Dedifferentiated amniotic fluid mesenchymal stem cell (primary cell): ENCODE measurements around the gene BBOF1.

Experiments
- DNase-seq: peaks from one replicate; pipeline ENCODE4 v3.0.0-alpha.2; 2016; ENCODE audit errors: extremely low spot score

BBOF1 gene

DNA sequence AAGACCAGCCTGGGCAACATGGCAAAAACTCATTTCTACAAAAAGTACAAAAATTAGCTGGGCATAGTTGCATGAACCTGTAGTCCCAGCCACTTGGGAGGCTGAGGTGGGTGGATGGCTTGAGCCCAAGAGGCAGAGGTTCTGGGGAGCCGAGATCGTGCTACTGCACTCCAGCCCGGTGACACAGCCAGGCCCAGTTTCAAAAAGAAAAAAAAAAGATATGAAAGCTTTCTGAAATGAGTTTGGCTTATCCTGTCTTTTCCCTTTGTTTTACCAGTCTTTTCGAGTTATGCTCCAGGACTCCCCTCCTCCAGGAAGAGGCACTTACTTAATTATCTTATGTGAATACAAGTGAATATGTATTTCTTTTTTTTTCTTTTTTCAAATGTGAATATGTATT lies 3.2 kb downstream of the BBOF1 start:
- no peak for DNase-seq

DNA sequence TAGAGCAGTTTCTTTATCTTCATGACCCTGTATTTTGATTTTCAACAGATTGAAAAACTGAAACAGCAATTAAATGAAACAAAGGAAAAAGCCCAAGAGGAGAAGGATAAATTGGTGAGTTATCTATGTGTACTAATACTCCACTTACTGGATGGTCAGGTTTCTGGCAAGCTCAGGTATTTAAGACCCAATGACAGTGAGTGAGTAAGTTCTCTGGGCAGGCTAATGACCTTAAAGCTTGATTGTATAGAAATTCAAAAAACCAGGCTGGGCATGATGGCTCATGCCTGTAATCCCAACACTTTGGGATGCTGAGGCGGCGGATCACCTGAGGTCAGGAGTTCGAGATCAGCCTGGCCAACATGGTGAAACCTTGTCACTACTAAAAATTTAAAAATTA lies 10.0 kb downstream of the BBOF1 start:
- DNase-seq = no peak

DNA sequence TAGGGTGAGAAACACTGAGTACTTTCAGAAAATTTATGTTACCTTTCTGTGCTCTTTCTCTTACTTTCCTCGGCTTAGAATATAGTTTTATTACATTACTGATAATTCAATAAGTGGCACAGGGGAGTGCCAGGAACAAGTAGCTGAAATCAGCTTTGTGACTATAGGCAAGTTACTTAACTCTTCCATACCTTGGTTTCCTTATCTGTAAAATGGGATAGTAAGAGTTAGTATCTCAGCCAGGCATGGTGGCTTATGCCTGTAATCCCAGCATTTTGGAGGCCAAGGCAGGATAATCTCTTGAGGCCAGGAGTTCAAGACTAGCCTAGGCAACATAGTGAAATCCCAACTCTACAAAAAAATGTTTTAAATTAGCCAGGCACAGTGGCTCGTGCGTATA lies 15.4 kb downstream of the BBOF1 start:
- no peak for DNase-seq

DNA sequence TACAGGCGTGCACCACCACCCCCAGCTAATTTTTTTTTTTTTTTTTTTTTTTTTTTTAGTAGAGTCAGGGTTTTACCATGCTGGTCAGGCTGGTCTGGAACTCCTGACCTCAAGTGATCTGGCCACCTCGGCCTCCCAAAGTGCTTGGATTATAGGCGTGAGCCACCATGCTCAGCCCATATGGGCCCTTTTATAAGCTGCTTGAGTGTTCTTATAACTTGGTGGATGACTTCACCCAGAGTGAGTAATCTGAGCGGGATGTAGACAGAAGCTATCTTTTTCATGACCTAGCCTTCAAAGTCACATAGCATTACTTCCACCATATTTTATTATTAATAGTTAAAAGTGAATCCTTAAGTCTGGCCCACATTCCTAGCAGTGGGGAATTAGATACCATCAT lies 16.4 kb downstream of the BBOF1 start:
- no peak for DNase-seq

DNA sequence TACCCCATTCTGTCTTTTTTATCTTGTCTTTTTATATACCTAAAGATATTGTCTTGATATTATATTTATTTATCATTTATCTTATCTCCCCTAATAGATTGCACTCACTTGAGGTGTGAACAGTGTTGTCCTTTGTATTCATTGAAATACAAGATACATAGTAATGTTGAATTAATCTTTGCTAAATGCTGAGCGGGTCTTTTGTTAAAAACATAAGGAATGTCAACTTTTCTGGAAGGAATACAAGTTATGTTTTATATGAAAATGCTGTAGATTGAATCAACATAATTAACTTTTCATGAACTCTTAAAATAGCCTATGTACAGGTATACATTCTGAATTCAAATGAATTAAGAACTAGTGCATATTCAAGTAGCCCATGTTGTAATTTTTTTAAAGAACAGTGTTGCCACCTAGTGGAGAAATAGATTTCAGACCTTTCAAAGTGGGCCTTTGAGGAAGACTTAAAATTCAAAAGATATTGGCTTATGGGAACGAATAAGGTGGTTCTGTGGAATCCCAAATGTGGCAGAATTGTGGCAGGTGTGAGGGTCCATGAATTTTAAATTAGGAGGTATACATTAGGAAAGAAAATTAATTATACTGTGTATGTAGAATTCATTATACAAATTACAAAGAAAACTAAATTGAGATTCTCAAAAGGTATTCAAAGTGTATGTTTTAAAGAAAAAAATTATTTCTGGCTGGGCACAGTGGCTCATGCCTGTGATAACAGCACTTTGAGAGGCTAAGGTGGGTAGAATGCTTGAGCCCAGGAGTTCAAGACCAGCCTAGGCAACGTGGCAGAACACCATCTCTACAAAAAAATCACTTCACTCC lies 19.1 kb downstream of the BBOF1 start:
- DNase-seq = peak; percentile 72

DNA sequence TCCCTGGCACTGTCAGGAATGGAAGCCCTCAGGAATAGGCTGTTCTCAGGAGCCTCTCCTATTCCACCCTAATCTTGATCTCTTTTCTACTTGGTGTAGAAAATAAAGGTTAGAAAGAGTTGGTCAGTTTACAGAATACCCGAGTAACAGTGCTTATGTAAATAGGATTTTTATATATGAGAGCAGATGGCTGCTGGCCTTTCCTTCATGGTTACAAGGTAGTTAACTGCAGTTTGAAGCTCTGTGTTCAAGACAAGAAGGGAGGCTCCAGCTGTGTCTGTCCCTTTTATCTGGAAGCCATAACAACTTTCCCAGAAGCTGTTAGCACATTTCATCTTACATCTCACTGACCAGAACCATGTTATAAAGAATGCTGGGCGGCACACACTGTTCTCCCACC lies 23.1 kb downstream of the BBOF1 start:
- no peak for DNase-seq

DNA sequence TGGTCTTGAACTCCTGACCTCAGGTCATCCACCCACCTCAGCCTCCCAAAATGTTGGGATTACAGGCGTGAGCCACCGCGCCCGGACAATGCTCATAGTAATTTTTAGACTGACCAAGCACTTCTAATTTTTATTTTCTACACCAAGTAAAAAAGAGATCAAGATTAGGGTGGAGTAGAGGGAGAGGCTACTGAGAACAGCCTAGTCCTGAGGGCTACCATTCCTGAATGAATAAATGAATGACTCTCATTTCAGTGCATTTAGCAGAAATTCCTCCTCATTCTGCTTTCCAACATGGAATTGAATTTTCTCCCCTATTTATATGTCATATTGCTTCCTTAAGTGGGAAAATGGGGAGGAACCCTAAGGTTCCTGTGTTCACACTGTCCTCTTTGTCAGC lies 26.4 kb downstream of the BBOF1 start:
- no peak for DNase-seq

DNA sequence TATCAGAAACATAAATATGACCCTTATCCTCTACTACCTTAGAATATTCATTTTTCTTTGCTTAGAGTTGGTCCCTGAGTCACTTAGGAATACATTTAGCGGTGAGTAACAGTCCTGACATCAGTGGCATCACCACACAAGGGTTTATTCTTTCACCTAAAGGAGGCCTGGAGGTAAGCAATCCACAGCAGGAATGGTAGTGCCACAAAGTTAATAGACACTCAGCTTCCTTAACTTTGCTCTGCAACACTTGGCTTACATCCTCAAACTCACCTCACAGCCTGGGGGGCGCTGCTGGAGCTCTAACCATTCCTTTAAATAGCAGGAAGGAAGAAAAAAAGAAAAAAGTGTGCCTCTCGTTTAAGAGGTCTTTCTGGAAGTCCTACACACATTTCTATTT lies 29.1 kb downstream of the BBOF1 start:
- DNase-seq = no peak

DNA sequence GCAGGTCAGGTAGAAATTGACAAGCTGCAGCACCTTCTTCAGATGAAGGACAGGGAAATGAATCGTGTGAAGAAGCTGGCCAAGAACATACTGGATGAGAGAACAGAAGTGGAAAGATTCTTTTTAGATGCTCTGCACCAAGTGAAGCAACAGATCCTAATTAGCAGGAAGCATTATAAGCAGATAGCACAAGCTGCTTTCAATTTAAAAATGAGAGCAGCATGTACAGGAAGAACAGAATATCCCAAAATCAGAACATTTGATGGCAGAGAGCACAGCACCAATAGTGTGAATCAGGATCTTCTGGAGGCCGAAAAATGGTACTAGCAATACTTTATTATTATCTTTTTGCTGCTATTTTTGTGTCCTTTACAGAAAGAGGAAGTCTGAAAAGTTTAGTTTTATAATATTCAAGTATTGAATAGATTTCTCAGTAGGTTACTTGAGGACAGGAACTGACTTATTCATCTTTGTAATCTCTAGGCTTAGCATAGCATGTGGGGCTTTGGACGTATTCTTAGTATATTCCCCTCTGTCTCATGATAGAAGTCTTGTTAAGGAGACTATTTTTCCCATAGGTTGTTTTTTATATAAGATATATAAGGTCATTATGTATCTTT lies 30.8 kb downstream of the BBOF1 start:
- DNase-seq = no peak

DNA sequence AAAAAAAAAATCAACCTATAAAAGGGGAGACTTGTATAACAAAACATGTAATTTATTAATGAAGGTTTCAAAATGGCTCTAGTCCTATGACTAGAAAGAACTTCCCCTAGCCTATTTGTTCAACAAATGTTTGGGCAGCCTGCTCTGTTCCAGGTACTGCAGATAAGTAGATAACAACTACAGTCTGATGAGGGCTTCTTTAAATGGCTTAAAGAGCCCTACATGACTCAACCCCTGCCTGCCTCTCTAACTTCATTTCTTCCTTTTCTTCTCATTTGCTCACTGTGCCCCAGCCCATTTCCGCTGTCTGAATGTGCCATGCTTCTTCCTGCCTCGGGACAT lies 43.6 kb downstream of the BBOF1 start:
- DNase-seq = no peak

DNA sequence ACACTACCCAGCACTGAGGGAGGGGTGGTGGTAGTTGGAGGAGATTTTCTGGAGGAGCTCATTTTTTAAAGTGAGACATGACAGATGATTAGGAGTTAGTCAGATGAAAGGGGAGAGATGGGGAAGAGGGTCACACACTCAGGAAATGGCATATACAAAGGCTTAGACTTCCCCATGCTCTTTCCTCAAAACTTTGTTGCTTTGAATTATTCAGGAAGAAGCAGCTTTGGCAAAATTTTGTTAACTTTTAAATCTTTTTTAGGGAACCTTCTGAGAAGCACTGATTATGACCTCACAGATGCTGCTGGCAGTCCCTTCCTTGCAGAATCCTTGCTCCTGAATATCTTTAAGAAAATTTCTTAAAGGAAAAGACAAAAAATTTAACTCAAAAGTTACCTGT lies 45.3 kb downstream of the BBOF1 start:
- no peak for DNase-seq

DNA sequence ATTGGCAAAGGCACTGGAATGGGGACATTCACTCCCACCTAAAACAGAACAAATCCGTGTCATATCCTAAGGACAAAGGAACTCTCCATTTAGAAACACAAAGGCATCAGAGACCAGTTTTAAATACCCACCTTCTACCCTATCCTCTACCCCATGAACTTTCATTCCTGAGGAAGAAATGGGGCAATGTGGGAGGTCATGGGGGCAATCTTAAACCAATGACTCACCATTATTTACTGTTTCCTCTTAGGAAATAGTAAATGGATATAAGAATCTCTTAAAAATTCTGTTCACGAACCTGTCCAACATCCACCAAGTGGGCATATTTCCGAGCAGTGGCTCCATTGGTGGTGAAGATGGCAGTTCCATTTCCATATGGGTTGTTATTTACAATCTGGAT lies 45.7 kb downstream of the BBOF1 start:
- DNase-seq = no peak

DNA sequence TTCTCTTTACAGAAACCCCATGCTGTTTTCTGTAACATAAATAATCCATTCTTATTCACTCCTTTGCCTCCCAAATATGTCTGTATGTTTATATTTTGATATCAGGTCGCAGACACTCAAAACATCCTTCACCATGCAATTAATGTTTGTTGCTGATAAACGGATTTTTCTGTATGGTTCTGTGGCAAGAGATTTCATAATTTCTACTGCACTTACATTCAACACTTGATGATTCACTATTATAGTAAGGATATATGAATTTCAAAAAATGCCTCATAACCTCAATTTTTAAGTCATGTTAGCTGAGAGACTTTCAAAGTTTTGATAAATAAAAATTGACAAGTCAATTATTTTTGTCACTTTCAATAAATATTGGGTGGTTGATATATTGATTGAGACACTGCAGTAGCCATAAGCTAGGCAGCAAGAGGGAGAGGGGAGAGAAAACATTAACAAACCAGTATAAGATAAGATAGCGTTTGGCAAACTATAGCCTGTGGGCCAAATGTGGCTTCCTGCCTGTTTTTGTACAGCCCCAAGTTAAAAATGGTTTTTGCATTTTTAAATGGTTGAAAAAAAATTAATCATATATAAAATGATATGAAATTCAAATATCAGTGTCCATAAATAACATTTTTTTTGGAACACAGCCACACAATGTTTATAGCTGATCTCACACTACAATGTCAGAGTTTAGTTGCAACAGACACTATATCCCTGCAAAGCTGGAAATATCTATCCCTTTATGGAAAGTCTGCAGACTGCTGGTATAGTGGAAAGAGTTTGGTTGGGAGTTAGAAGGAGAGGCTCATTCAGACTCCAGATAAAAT lies 46.8 kb downstream of the BBOF1 start:
- no peak for DNase-seq

DNA sequence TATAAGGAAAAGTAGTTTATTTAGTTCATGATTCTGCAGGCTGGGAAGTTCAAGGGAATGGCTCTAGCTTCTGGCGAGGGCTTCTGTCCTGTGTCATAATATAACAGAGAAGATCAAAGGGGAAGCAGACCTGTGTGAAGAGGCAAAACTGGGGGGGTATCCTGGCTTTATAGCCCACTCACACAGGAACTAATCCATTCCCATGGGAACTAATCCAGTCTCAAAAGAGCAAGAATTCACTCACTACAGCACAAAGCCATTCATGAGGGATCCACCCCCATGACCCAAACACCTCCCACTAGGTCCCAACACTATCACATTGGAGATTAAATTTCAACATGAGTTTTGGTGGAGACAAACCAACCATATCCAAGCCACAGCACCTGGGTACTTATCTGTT lies 58.3 kb downstream of the BBOF1 start:
- no peak for DNase-seq

DNA sequence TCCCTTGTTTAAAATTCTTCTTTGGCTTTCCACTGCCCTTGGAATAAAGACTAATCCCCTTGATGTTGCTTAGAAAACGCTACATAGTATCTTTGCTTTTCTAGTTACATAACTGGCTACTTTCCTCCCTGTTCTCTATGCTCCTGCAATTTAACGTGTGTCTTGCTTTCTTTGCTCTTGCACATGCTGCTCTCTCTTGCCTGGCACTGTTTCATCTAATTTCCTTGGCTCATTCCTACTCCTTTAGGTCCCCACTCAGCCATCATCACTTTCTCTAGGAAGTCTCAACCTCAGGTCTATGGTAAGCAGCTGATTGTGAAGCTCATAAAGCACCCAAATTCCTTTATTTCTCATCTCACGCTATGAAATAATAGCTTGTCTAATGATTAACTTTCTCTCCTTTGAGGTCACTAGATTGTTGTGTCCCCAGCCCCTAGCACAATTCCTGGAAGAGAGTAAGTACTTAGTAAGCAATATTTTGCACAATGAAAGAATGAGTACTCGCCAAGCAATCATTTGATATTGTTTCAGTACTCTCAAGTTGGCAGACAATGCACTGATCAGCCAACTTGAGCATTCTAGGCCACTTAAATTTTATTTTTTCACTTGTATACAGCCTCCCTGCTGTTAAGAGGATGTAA lies 61.8 kb downstream of the BBOF1 start:
- no peak for DNase-seq

DNA sequence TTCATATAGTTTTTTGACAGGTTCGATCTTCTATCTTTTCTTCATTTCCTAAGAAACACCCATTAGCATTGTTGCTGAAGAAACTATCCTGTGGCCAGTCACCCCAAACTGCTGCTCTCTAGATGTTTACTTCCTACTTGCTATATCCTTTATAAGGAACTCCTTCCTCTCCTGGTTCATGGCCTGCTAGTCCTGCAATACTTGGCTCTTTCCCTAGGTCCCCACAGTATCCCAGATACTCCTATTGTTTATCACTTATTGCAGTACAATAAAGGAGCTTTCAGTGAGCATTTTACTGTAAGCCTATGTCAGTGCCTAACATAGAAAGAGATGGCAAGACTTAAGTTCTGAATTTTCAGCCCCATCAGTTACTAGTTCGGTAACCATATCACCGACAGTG lies 62.3 kb downstream of the BBOF1 start:
- no peak for DNase-seq

DNA sequence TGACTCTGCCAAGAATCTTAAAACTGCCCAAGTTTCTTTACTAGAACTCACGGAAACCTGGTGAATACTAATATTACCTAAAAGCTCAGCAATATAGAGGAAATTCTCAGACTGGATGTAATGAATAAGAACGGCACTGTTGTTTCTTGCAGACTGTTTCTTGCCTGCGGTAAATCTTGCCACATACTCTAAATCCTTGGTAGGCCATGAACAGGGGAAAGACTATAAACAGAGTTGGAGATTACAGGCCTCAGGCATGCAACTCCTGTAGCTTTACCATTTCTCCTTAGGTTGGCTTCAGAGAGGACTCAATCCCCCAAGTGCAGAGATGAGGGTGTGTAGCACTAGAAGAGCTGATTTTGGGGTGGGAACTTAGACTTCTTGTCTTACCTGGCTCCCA lies 64.0 kb downstream of the BBOF1 start:
- no peak for DNase-seq

DNA sequence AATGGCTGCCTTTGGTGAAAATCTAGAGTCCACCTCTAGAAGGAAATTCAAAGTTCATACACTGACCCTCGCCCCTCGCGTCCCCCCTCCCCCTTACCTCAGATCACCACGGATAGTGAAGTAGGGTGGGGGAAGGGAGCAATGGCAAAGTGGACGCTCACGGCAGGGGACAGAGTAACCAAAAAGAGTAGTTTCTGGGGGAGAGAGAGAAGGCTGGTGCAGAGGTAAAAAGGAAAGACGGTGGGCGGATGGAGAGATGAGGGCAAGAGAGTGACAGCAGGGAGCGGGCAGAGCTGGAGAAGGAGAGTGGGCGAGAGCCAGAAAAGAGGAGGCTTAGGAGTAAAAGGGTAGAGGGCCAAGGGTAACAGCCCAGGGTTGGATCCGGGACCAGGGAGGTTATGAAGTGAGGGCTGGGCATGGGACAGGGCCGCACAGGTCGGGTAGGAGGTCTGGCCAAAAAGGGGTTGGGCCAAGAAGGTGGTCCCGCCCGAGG lies 64.7 kb downstream of the BBOF1 start:
- no peak for DNase-seq

DNA sequence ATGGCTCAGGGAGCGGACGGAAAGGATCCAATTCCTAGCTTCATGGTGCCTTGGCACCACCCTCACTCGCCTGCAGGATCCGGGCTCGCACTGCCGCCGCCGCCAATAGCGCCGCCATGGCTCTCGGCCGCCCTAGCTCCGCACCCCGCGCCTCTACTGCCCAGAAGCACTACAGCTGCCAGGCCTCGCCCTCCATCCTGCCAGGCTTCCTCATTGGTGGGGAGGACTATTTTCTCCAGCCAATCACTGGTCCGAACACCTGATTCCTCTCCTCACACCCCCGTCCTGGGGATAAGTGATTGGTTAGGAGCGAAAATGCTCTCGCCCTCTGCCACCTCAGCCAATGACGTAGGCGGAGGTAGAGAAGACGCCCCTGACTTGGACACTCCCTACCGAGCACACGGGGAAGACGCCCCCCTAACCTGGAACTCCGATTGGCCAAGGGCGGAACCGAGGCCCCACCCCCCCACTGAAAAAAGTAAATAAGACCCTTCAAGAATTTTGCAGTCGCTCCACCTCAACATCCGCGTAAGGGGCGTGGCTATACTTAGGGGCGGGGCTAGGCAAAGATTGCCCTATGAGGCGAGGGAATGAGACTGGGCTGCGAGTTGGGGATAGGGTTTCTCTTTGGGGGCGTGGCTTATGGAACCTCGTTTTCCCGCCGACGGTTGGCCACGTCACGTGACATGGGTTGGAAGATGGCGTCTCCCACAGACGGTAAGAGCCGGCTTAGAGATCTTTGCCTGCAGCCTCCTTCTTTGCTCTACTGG lies 65.3 kb downstream of the BBOF1 start, which contains the start of the genes ALDH6A1 and LIN52:
TSS of gene ALDH6A1 (minus strand) at position 177 of the 770 bp plus-strand sequence. CDS start at position 118, 59 bp downstream.
TSS of gene LIN52 (plus strand) at position 680 of the 770 bp plus-strand sequence. CDS start at position 699, 19 bp downstream.
- DNase-seq = peak; percentile 100

DNA sequence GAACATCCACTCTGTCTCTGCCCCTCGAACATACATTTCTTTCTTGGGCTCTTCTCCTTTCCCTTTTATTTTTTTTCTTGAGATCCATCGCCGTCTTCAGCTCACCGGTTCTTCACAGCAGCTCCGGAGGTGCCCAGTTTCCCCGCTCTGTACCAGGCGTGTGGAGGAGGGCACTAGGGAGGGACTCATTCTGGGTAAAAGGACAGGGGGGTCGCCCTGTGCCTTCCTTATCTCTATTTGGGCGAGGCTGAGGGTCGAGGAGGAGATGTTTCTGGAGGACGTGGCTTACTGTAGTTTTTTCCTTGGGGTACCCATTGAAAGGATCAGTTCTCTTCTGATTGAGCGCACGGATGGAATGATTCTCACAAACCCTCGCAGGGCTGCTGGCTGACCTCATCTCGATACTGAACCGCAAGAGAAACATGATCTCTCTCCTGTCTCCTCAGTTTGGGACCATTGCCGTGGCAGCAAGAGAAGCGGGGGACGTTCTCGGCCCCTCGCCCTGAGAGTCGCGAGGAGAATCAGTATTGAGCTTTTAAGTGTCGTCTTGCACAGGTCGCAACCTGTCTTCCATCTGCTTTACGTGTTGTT lies 66.0 kb downstream of the BBOF1 start:
- peak; percentile 29 for DNase-seq

DNA sequence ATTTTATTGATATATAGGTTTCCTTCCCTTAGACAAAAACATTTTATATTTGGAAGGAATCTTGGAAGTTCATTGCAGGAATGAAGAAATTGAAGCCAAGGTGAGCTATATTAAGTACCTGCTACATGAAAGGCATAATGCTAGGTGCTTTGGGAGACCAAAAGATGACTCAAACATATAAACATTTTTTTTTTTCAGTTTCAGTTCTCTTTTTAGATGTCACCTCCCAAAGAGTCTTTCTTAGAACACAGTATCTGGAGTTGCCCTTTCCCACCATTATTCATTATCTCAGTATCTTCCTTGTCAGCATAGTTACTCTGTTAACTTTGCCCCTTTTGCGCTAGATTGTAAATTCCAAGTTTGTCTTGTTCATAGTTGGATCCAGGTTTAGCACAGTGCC lies 66.7 kb downstream of the BBOF1 start:
- DNase-seq = no peak
